A549 treated with AZD2906 at 1 μM for 4 hours (cell line): ENCODE results near the gene PDE6D. TPM values are rescaled to one million over a fixed set of nuclear protein-coding genes. Genes with fewer than 3 reads are reported as not detected.

Experiments
- total RNA-seq: library from RNA; stranded (reverse); fragments of 200-300 nt; extraction: Qiagen RNA extraction; gene quantifications from 5 replicates; pipeline ENCODE4 v1.2.3, GENCODE V29; 2022

PDE6D gene
- total RNA-seq, result 19.0 to 23.4 TPM (median 22.0 TPM) in 5 replicates

GRCh38 chr2:231780909-231781797 is at the start of gene PDE6D:
PDE6D (minus strand) TSS chr2:231781282; CDS start chr2:231781114, 168 bp downstream.

GRCh38 chr2:231786177-231786916 is 5.3 kb upstream of the PDE6D start, which contains the start of gene COPS7B:
COPS7B (plus strand) TSS chr2:231786445; CDS start chr2:231788571, 2,126 bp downstream.

GRCh38 chr2:231707927-231708772 is 72.9 kb downstream of the PDE6D start, which contains the start of gene PTMA:
PTMA (plus strand) TSS chr2:231708525; CDS start chr2:231708707, 182 bp downstream.

Other genes starting within 250 kb of the PDE6D start
- not detected in 5 replicates for gene TEX44, start 188.4 kb downstream of the PDE6D start, total RNA-seq
- 1,406 to 1,718 TPM (median 1,482 TPM) in 5 replicates for gene PTMA, start 72.8 kb downstream of the PDE6D start, total RNA-seq
- 34.9 to 42.8 TPM (median 40.5 TPM) in 5 replicates for gene COPS7B, start 5.2 kb upstream of the PDE6D start, total RNA-seq
- gene NPPC, start 145.1 kb upstream of the PDE6D start, total RNA-seq, result 0.24 to 0.70 TPM (median 0.34 TPM) in 4 of 5 replicates, not detected in the other
- gene DIS3L2, start 180.4 kb upstream of the PDE6D start, total RNA-seq, result 11.0 to 13.2 TPM (median 12.0 TPM) in 5 replicates